Natural killer cell treated with Interleukin-12 subunit alpha and Interleukin-12 subunit beta and Interleukin-15 and Interleukin-18, amount 100 ng/mL, for 72 hours (primary cell): ENCODE results near the gene RIMS3. TPM values are rescaled to one million over a fixed set of nuclear protein-coding genes. Genes with fewer than 3 reads are reported as not detected.

Source experiments
- ATAC-seq, 2 donors: fragments of 150-1000 bp; cut with Tn5 transposase in 1 of 2; sonication (Bioruptor Pico), chemical (Tn5 transposase) in 1 of 2; 2 replicates each; pipeline ENCODE4 v1.10.0; 2021
- DNase-seq: peaks from one replicate; pipeline ENCODE4 v3.0.0; 2022; ENCODE audit warnings: low spot score
- H3K27ac Mint-ChIP-seq, 2 donors: 1 replicate in 1 of 2; 2 replicates in 1 of 2; pipeline ENCODE4 v1.8.0; 2022; ENCODE audit warnings: mixed read lengths in 2 of 2, mild to moderate bottlenecking in 1 of 2, moderate library complexity in 1 of 2
- H3K27me3 Mint-ChIP-seq, 2 donors: 1 replicate in 1 of 2; 2 replicates in 1 of 2; pipeline ENCODE4 v1.8.0; 2022; ENCODE audit warnings: mixed read lengths in 2 of 2
- H3K36me3 Mint-ChIP-seq: one replicate; pipeline ENCODE4 v1.8.0; 2022; ENCODE audit warnings: mixed read lengths
- H3K4me1 Mint-ChIP-seq, 2 donors: 1 replicate in 1 of 2; 2 replicates in 1 of 2; pipeline ENCODE4 v1.8.0; 2022; ENCODE audit warnings: low read depth in 2 of 2, mixed read lengths in 2 of 2, mild to moderate bottlenecking in 1 of 2
- H3K4me3 Mint-ChIP-seq: one replicate; pipeline ENCODE4 v1.8.0; 2022; ENCODE audit warnings: mixed read lengths
- H3K9me3 Mint-ChIP-seq: 2 replicates; pipeline ENCODE4 v1.8.0; 2022; ENCODE audit warnings: mixed read lengths
- total RNA-seq, 2 donors: library from RNA; stranded (reverse); gene quantifications; one replicate each; pipeline ENCODE4 v1.2.3, GENCODE V29; 2022

The RIMS3 gene
- total RNA-seq, 2 donors from 2014 or later: 0.62 to 2.0 TPM

DNA sequence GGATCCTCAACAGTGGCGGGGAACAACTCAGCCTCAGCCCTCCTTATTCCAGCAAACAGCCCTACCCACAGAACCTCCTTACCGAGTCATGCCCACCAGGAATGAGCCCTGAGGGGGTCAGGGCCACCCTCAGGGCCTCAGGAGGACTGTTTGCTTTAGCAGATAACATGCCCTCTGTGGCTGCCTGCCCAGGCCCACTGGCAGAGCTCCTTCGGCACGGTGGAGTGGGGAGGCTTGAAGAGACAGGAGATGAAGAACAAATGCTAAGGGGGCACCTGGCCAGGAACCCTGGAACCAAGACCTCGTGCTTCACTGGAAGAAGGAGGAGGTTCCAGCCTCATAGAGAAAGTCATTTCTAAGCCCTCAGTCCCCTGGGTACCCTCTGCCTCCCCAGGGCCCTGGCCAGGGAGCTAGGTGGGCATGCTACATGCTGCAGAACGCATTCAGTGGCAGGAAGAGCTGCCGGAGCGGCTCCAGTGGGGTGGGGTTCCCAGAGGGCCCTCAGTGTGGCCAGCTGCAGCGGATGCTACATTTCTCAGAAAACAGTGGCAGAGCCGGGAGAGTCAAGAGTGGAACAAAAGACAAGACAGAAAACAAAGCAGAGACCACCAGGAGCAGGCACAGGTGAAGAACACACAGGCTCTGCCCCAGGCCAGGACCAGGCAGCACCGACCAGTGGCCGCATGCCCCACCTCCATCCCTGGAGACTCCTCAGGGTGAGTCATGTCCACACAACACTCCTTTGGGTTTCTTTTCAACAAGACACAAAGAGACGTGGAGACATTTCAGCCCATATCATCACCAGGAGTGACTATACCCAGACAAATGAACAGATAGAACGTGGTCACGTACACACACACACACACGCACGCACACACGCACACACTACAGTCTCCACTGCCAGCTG is 39.8 kb downstream of the RIMS3 start:
- Mint-ChIP-seq H3K4me1 (peaks cover 21% of the 10 kb centered on the region in 2 donors), H3K4me3 (no peak overlapping the region), H3K36me3 (no peaks in the 10 kb centered on the region), H3K27me3 (no peaks in the 10 kb centered on the region), H3K27ac (no peak overlapping the region), H3K9me3 (no peaks in the 10 kb centered on the region)
- DNase-seq: no peak
- ATAC-seq: no peak

GRCh38 chr1:40625076-40625475 is 40.4 kb downstream of the RIMS3 start:
- H3K9me3 Mint-ChIP-seq: no peaks in the 10 kb centered on the region
- no peaks in the 10 kb centered on the region for H3K27me3 Mint-ChIP-seq
- no peaks in the 10 kb centered on the region for H3K36me3 Mint-ChIP-seq
- ATAC-seq (no peak), DNase-seq (no peak)
- no peak overlapping the region for H3K4me3 Mint-ChIP-seq
- H3K4me1 Mint-ChIP-seq: peaks cover 16 to 21% of the 10 kb centered on the region in 2 donors
- H3K27ac Mint-ChIP-seq: no peak overlapping the region

DNA sequence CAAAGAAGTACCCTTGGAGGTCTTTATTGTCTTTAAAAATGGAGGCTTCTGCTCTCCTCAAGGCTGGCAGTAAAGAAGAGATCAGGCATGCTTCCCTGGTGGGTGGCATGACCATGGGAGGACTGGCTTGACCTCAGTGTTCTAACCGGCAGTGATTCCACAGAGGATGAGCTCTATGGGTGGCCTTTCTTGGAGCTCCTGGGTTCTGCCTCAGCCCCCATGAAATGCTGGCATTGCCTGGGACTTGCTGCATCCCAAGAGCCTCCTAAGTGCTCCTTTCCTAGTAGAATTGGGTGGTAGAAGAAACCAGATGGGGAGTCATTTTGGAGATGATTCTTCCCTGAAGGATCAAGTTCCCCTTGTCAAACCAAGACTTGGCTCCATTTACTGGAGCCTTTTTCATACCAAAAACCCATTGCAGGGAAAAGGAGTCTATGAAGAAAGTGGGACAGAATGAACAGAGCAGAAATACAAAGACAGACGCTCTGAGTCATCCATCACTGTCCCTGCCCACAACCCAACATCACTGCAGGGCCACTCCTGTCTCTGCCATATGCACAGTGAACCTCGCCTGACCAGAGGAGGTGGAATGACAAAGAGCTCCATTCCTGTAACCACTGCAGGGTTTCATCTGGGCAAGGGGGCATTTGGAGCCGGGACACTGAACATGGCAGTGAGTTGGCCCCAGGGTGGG is 42.4 kb downstream of the RIMS3 start:
- ATAC-seq (no peak), DNase-seq (no peak)
- Mint-ChIP-seq H3K4me3 (no peak overlapping the region), H3K4me1 (peaks cover 0 to 4% of the 10 kb centered on the region in 2 donors), H3K27me3 (peaks cover 0 to 3% of the 10 kb centered on the region in 2 donors), H3K36me3 (no peaks in the 10 kb centered on the region), H3K9me3 (no peaks in the 10 kb centered on the region), H3K27ac (no peak overlapping the region)

DNA sequence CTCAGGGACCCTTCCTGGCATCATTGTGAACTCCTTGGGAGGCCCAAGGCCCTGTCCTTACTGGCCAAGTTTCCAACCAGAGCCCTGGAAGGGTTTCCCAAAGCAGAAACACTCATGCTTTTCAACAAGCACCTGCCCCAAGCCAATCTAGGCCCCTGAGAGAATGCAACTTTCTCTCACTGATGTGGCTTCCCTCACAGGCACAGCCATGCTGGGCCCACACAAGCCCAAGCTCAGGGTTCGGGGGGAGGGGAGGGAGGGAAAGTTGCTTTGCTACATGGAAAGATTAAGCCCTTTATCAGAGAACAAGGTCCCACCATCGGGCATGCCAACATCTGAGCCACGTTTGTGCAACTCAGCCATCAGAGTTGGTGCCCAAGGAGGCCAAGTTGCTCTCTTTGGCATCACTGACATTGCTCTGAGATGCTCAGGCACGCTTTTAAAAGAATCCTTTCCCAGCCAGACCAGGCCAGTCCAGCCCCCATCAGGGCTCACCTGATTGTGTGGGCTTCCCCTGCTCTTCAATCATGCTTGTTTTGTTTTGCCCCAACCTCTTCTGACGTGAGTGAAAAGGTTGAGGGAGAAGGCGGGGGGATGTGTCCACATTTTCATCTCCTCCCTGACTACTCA is 43.5 kb downstream of the RIMS3 start:
- Mint-ChIP-seq H3K36me3 (no peaks in the 10 kb centered on the region), H3K27ac (no peak overlapping the region), H3K4me3 (no peak overlapping the region), H3K27me3 (peaks cover 0 to 5% of the 10 kb centered on the region in 2 donors), H3K9me3 (no peaks in the 10 kb centered on the region), H3K4me1 (peaks cover 0 to 2% of the 10 kb centered on the region in 2 donors)
- DNase-seq: no peak
- no peak for ATAC-seq

GRCh38 chr1:40620586-40621210 is 44.8 kb downstream of the RIMS3 start:
- Mint-ChIP-seq H3K27me3 (peaks cover 0 to 5% of the 10 kb centered on the region in 2 donors), H3K4me3 (no peak overlapping the region), H3K4me1 (peaks cover 0 to 2% of the 10 kb centered on the region in 2 donors), H3K36me3 (no peaks in the 10 kb centered on the region), H3K27ac (no peak overlapping the region), H3K9me3 (no peaks in the 10 kb centered on the region)
- ATAC-seq (no peak), DNase-seq (no peak)

DNA sequence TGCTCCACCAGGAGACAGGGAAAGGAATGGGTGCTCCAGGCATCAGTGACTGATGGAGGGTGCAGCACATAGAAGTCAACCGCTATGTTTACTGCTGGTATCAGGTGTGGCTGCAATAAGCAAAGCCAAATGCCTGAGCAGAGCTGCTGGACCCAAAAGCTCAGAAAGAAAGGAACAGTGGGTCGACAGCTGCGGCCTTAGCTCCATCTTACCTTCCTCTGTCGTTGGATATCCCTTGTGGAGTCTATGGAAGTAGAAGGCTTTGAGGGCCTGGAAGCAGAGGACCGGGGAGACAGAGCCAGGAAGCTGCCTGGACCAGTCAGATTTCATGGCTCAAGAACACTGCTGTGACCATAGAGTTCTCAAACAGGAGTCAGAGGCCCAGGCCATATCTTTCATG is 45.3 kb downstream of the RIMS3 start:
- ATAC-seq: no peak
- H3K9me3 Mint-ChIP-seq: no peaks in the 10 kb centered on the region
- H3K4me3 Mint-ChIP-seq: no peak overlapping the region
- peaks cover 0 to 2% of the 10 kb centered on the region in 2 donors for H3K4me1 Mint-ChIP-seq
- no peaks in the 10 kb centered on the region for H3K36me3 Mint-ChIP-seq
- peaks cover 0 to 5% of the 10 kb centered on the region in 2 donors for H3K27me3 Mint-ChIP-seq
- no peak for DNase-seq
- H3K27ac Mint-ChIP-seq: no peak overlapping the region

DNA sequence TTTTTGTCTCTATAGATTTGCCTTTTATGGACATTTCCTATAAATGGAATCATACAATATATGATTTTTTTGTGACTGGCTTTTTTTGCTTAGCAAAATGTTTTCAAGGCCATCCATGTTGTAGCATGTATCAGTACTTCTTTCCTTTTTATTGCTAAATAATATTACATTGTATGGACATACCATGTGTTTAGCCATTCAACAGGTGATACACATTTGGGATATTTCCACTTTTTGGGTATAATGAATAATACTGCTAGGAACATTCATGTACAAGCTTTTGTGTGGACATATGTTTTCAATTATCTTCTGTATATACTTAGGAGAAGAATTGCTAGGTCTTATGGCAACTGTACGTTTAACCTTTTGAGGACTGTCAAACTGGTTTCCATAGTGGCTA is 47.4 kb downstream of the RIMS3 start:
- DNase-seq: no peak
- H3K9me3 Mint-ChIP-seq: no peaks in the 10 kb centered on the region

DNA sequence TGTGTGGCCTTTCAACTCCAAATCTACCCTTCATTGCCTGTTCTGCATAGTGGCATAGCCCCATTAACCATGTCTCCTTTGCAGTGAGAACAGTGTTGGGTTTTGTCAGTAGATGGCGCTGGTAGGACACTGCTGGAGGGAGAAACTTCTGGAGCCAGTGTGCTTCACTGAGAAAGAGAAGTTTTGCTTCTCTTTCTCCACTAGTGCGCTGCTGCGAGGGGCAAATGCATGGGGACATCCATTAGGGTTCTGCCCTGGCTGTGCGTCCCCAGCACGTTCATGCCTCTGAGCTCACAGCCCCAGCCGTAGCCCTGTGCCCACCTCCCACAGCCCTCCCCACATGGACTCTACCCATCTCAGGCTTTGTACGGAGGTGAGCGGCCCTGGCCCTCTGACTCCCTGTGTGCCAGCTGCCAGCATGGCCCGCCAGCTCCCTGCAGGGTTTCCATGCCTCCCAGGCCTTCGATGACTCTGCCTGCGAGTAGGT is 53.1 kb downstream of the RIMS3 start:
- Mint-ChIP-seq H3K36me3 (no peaks in the 10 kb centered on the region), H3K9me3 (no peaks in the 10 kb centered on the region), H3K4me1 (no peaks in the 10 kb centered on the region), H3K27ac (no peak overlapping the region), H3K27me3 (peaks cover 1 to 6% of the 10 kb centered on the region in 2 donors), H3K4me3 (no peak overlapping the region)
- DNase-seq: peak; percentile 74
- peak; percentile 78 to 79 for ATAC-seq

More for the DNA sequence above, 47.4 kb downstream of the RIMS3 start:
- Mint-ChIP-seq H3K4me1 (no peaks in the 10 kb centered on the region), H3K4me3 (no peak overlapping the region), H3K27me3 (peaks cover 0 to 5% of the 10 kb centered on the region in 2 donors), H3K36me3 (no peaks in the 10 kb centered on the region), H3K27ac (no peak overlapping the region)
- ATAC-seq: no peak

GRCh38 chr1:40610156-40610555 is 55.3 kb downstream of the RIMS3 start:
- H3K4me3 Mint-ChIP-seq: no peak overlapping the region
- no peaks in the 10 kb centered on the region for H3K9me3 Mint-ChIP-seq
- H3K27ac Mint-ChIP-seq: no peak overlapping the region
- ATAC-seq: no peak
- H3K4me1 Mint-ChIP-seq: no peaks in the 10 kb centered on the region
- peaks cover 0 to 6% of the 10 kb centered on the region in 2 donors for H3K27me3 Mint-ChIP-seq
- no peak for DNase-seq
- no peaks in the 10 kb centered on the region for H3K36me3 Mint-ChIP-seq

- no peak for ATAC-seq
- Mint-ChIP-seq H3K9me3 (no peaks in the 10 kb centered on the region), H3K4me1 (no peaks in the 10 kb centered on the region), H3K27me3 (peaks cover 0 to 6% of the 10 kb centered on the region in 2 donors), H3K4me3 (no peak overlapping the region), H3K36me3 (no peaks in the 10 kb centered on the region), H3K27ac (no peak overlapping the region)
- DNase-seq: no peak
Observed at GRCh38 chr1:40607921-40608320, 57.6 kb downstream of the RIMS3 start.

DNA sequence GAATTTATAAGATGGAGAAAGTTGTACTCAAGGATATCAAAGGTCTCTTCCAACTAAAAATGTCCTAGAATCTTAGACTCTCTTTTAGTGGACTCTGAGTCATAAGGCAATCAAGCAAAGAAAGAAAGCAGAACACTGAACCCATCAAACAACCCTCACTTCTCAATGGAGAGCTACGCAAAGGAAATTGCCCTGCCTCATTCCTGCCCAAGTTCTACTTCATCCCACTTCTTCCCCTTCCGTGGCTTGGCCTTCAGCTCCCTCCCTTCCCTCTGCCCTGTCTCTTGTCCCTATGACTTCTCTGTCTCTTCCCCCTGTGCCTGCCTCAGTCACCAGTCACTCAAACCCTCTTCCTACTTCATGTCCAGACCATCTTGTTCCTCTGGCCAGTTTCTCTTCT is 58.5 kb downstream of the RIMS3 start:
- peaks cover 3 to 11% of the 10 kb centered on the region in 2 donors for H3K27me3 Mint-ChIP-seq
- H3K27ac Mint-ChIP-seq: no peak overlapping the region
- no peaks in the 10 kb centered on the region for H3K36me3 Mint-ChIP-seq
- no peak for ATAC-seq
- no peak overlapping the region for H3K4me3 Mint-ChIP-seq
- DNase-seq: no peak
- H3K9me3 Mint-ChIP-seq: no peaks in the 10 kb centered on the region
- H3K4me1 Mint-ChIP-seq: no peaks in the 10 kb centered on the region

GRCh38 chr1:40606194-40606593 is 59.3 kb downstream of the RIMS3 start:
- H3K27me3 Mint-ChIP-seq: peaks cover 6 to 9% of the 10 kb centered on the region in 2 donors
- no peaks in the 10 kb centered on the region for H3K9me3 Mint-ChIP-seq
- no peak for ATAC-seq
- DNase-seq: no peak
- H3K36me3 Mint-ChIP-seq: no peaks in the 10 kb centered on the region
- no peak overlapping the region for H3K4me3 Mint-ChIP-seq
- no peaks in the 10 kb centered on the region for H3K4me1 Mint-ChIP-seq
- no peak overlapping the region for H3K27ac Mint-ChIP-seq

GRCh38 chr1:40599926-40600325 is 65.6 kb downstream of the RIMS3 start:
- H3K4me1 Mint-ChIP-seq: no peaks in the 10 kb centered on the region
- H3K9me3 Mint-ChIP-seq: no peaks in the 10 kb centered on the region
- peaks cover 14 to 15% of the 10 kb centered on the region in 2 donors for H3K27me3 Mint-ChIP-seq
- ATAC-seq: no peak
- H3K36me3 Mint-ChIP-seq: no peaks in the 10 kb centered on the region
- H3K27ac Mint-ChIP-seq: no peak overlapping the region
- no peak for DNase-seq
- no peak overlapping the region for H3K4me3 Mint-ChIP-seq
